NCI-H748 (cell line): ENCODE measurements around the gene AGAP1.
"Not testable (repeated sequence)": the region's sequence is repeated elsewhere in the genome, so short reads cannot be mapped to it uniquely, and the experiment has no call there.

Experiments
- DNase-seq: peaks from one replicate; lab custom pipeline; 2025; ENCODE audit not compliant: unreplicated experiment; lab: John Stamatoyannopoulos, UW

AGAP1 gene

DNA sequence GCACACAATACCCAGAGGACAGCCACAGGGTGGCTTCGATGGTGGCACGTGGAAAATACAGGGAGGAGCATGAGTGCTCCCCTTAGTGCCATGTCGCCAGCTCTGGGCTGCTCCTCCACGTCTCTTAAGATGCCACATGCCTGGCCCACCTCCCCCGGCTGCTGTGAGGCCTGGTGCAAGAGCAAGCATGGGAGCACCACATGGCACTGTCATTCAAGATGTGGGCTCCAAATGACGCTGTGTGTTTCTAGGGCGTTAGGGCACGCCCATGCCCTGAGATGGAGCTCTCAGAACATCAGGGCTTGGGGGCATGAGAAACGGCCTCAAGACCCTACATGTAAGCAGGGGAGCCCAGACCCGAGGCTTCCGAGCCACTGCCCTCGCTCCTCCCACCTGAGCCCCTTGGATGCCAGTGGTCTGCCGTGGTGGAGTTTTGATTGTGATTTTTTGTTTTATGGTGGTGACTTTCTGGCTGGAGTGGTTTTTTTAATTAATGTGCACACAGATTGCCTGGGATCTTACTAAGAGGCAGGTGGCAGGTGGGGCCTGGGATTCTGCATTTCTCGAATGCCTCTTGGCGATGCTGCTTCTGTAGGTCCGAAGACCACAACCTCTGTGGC lies 435.0 kb downstream of the AGAP1 start:
- no peak for DNase-seq

DNA sequence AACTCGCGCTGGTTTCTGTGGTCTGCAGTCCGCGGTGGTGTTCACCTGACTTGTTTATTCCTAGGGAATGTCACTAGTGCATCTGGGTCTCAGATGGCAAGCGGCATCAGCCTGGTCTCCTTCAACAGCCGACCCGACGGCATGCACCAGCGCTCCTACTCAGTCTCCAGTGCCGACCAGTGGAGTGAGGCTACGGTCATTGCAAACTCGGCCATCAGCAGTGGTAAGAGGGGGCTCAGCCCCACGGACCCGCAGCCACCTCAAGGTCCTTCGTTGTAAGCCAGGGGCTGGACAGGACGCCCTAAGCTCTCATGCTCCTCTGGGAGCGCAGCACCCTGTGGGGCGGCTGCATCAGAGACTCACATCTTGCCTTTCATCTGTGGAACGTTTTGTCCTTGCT lies 436.9 kb downstream of the AGAP1 start:
- DNase-seq = no peak

DNA sequence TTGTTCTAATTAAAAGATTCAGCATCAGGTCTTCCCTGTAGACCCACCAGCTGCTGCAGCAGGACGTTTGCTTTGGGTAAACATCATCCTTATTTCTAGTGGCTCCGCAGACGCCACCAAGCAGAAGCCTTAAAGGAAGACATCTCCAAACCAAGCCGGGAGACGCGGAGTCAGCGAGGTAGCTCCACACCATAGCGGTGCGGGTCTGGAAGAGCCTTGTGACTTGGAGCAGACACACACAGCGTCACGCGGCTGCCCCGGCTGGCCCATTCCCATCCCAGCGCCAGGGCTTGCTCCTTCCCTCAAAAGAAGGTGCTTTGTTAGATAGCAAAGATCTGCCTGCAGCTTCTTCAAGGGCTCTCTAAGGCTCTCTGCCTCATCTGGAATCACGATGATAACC lies 437.8 kb downstream of the AGAP1 start:
- no peak for DNase-seq

DNA sequence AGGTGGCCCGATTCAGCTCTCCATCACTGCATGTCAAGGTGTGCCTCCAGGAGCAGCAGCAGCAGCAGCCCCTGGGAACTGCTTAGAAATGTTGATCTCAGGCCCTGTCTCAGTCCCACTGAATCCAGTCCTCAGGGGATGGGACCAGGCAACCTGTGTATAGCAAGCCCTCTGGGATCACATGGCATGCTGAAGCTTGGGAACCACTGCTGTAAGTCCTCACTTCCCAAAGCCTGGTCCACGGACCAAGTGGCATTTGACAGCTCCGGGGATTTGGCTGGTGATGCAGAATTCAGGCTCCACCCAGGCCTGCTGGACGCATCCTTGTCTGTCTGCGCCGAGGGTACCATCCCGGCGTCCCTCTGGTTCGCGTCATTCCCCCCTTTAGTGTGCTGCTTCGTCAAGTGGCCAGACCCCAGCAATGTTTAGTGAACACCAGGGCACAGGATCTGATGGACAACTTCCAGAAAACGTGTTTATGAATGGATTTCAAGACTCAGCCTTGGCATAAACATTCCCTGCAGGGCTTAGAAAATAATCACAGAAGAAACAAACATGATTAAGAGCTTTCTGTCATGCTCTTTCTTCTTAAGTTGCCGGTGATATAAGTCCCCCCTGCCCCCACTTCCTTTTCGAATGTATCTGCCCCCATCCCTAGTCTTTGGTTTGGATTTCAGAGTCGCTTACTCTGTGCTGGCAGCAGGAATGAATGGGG lies 440.4 kb downstream of the AGAP1 start:
- DNase-seq = no peak

DNA sequence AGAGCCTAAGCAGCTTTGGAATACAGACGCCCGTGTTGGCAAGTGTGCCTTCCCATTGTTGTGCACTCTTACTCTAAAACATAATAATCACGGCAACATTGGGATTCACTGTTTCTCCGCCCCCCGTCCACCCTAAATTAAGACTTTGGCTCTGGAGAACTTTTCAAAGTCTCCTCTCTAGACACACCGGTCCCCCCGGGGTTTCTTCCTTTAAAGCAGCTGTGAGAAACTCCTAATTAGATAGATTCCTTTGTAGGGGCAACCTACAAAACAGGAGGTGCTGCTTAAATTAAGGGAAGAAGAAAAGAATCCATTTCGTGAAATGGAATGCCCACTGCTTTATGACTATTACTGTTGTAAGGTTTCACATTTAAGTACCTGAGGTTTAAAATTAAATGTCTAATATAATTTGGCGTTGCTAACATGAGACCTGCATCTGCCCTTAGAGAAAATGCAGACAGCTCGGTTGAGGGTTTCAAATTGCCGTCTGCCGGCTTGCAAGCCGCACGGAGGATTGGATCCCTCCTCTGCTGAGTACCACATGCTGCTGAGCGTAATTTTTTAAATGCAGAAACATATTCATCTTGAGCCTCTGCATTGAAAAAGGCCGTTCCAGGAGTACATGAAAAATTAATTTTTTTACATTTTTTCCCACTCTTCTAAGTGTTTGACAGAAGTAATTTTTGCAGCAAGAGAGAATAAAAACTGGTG lies 441.1 kb downstream of the AGAP1 start:
- no peak for DNase-seq

DNA sequence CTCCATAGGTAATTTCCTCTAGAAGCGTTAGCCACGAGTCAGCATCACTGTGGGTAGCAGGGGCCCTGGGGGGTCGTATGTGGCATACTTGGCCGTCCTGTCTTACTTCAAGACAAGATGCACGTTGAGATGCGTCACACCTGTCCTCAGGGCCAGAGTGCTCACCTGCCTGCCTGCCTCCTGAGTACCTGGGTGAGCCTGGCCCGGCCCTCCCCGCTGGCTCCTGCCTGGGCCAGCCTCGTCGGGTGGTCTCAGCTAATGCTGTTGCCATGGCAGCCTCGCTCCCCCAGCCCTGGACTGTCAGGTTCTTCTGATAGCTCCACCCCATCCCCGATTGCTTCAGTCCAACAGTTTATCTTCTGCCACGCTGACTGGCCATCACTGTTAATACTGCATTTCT lies 441.9 kb downstream of the AGAP1 start:
- DNase-seq = no peak

DNA sequence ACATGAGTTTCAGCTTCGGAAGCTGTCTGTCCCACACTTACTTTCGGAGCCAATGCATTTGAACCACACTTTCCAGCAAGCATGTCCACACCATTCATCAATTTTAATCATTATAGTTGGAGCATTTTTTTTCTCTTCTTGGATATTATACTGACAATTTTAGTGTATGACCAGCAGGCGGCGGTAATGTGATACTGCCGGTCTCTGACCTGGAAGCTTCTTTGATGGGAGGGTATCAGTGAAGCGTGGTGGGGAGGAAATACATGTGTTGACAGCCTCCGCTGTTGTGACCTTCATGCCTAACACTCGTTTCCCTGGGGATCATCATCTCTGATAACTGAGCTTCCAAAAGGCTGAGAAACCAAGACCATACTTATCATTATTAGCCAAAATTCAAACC lies 442.6 kb downstream of the AGAP1 start:
- DNase-seq = no peak

DNA sequence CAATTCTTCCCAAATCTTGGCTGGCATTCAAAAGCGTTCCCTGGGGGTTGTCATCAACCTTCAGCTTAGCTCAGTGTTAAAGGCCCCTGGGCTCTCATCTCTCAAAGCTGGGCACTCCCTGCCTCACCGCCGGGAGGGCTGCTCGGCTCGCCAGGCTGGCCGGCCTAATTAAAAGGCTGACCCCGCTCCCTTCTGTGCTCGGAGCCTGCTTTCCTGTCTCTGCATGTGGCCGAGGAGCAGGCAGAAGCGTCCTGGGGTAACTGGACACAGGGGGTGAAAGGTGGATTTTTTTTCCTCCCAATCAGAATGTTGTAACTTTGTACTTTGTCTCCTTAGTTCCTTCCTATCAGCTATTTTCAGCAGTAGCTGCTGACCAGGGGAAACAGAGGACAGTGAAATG lies 443.2 kb downstream of the AGAP1 start:
- DNase-seq = no peak

DNA sequence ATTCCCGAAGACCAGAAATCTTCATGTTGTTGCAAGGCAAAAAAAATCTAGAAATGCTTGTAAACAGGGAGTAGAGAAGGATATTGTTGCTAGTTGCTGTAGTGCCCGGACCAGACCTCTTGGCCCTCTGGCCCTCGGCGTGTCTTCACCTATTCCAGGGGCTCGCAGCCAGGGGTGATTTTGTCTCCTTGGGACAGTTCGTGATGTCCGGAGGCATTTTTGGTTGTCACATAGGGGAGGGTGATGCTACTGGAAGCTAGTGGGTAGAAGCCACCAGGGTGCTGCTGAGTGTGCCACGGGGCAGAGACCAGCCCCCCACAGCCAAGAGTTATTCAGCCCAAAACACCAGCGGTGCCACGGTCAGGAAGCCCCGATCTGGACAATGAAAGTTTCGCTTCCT lies 443.7 kb downstream of the AGAP1 start:
- no peak for DNase-seq

DNA sequence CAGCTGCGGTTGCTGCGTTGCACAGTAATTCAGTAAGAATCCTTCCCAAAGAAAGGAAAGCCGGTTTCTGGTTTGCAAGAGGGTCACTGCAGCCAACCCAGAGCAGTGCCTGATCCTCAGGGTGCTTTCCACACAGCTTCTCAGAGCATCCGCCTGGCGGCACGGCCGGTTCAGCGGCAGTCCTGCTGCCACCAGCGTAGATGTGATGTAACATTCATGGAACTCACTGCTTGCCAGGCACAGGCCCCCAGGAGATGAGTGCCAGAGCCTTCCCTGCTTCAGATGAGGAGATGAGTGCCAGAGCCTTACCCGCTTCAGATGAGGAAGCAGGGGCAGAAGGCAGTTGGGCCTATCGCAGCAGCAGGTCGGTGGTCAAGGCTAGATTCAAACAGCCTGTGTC lies 444.1 kb downstream of the AGAP1 start:
- no peak for DNase-seq

DNA sequence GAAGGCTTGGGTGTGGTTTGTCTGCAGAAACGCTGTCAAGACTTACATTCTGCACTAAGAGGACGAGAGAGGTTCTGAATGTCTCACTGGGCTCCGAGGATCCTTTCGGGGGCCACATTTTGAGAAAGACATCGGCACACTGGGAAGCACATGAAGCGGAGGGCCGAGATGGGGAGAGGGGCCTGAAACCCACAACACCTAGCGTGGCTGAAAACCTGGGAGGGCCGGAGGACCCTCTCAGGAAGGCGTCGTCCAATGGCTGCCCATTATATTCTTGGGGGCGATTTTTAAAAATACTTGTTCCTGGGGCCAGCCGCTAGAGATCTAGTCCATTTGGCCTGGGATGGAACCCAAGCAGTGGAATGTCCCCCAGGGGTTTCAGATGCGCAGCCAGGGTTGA lies 444.8 kb downstream of the AGAP1 start:
- no peak for DNase-seq

DNA sequence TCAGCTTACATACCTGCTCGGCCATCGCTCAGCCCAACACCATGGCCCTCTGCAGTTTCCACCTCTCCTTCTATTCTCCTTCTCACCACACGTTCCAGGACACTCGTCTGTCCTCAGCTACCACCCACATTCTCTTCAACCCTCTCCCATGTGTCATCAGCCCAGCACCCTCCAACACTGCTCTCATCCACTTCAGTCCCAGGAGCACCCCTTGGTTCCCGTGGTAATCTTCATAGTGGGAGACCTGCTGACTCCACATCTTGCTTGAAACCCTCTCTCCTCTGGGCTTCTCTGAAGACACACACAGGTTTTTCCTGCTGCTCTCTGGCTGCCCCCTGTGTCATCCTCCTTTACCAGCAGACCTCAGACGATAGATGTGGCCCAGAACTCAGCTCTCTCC lies 445.6 kb downstream of the AGAP1 start:
- no peak for DNase-seq

DNA sequence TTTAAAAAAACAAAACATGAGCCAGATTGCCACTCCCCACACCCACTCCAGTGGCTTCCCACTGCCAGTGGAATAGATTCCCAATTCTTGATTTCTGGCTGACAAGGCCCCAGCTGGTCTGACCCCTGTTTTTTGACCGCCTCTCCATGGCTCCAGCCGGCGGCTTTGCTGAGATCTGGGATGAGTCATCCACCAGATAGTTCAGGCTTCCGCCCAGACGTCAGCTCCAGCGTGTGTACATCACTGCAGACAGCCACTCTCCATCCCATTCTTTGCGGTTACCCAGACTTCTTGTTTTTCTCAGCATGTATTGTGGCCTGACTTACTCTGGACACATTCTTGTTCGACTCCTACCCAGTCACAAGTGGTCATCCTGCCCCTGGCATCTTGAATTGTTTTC lies 446.5 kb downstream of the AGAP1 start:
- DNase-seq = no peak

DNA sequence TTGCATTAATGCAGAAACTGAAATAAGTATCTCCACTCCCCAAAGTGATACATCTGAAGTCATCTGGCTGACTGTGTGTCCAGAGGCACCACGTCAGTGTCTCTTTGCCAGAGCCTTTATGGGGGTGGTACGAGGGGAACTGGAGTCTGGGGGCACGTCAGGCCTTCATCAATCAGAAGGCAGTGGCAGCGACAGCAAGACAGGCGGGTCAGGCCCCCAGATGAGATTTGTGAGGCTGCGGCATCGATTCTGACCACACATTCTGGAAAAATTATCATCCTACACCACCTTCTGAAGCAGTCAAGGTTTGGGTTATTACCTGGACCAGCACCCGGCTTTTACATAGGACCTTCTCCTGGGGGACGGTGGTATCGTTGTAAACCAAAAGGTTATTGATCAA lies 450.7 kb downstream of the AGAP1 start:
- no peak for DNase-seq

DNA sequence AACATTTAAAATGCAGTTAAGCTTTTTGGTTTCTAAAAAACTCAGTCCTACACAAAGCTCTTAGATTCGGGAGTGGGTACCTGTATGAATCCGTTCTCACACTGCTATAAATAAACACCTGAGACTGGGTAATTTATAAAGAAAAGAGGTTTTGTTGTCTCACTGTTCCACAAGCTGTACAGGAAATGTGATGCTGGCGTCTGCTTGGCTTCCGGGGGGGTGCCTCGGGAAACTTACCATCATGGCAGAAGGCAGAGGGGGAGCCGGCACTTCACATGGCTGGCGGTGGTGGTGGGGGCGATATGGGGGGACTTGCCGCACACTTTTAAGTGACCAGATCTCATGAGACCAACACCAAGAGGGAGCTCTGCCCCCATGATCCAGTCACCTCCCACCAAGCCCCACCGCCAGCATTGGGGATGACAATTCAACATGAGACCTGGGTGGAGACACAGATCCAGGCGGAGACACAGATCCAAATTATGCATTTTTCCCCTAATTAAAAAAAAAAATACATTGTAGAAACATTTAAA lies 451.8 kb downstream of the AGAP1 start:
- no peak for DNase-seq

DNA sequence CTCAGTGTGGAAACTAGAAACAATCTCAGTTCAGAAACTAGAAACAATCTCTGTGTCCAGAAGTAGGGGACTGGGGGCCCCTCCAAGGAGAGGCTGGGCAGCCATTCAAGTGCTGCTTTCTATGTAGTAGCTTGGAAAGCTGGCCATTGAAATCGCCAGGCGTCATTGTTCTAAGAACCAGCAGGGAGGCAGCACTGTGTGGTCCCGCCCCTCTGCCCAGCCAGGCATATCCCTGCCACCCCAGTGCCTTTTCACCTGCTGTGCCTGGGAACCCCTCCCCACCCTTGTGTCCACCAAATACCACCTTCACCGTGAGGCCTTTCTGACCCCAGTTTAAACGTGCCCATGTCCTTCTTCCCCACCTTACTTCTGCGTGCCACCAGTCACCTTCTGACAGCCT lies 452.7 kb downstream of the AGAP1 start:
- DNase-seq = peak; percentile 7

DNA sequence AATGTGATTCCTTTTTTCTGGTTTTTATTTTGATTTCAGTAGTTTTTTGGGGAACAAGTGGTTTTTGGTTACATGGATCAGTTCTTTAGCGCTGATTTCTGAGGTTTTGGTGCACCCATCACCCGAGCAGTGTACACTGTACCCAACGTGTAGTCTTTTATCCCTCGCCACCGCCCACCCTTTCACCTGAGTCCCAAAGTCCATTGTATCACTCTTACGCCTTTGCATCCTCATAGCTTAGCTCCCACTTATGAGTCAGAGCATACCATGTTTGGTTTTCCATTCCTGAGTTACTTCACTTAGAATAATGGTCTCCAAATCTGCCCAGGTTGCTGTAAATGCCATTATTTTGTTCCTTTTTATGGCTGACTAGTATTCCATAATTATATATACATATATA lies 453.2 kb downstream of the AGAP1 start:
- not testable (repeated sequence) for DNase-seq

DNA sequence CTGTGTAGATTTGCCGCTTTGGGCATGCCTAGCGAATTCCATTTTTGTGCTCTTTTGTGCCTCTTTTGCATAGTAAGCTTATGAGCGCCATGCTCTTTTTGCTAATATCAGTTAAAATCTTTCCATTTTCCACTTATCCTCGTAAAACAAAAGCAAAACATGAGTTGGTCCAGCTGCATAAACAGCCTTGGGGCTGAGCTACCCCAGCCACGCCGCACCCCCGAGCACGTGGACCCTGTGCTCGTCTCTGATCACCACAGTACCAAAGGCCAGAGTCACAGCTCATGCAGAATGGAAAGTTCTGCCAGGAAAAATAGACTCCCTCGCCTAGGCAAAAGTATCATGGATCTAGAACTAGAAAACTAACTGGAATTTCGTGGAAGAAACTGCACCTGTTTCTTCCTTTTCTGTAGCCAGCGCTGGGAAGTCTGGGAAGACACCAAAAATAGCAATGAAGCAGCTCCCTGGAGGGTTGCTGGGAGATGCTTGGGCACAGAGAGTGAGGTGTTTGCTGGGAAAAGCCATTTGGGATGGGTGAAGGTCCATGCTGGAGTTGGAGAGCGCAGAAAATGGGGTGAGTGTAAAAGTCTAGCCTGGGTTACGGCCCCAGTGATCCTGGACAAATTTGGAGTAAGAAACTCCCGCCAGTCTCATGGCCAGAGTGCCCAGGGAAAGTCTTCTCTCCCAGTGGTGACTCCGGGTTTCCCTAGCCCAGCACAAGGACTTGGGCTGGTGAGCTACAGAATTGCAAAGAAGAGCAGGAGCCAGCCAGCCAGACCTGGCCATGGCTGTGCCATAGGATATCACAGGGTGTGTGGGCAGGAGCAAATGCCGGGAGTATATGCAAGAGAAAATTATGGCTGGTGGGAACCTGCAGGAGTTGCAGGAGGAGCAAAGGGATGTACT lies 456.0 kb downstream of the AGAP1 start:
- no peak for DNase-seq

DNA sequence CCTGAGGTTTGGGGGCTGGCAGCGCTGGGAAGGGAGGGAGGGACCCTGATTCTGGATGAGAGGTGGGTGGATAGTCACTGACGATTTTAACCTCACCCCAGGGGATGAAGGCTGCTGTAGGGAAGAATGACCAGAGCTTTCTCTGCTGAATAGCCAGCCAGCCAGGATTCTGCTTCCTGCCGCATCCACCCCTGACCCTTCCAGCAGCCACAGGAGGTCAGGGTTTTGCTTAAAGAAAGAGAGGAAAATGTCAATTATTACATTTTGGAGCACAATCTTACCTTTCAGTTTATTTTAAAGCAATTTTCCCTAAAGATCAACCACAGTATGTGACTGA lies 456.6 kb downstream of the AGAP1 start:
- DNase-seq = no peak

DNA sequence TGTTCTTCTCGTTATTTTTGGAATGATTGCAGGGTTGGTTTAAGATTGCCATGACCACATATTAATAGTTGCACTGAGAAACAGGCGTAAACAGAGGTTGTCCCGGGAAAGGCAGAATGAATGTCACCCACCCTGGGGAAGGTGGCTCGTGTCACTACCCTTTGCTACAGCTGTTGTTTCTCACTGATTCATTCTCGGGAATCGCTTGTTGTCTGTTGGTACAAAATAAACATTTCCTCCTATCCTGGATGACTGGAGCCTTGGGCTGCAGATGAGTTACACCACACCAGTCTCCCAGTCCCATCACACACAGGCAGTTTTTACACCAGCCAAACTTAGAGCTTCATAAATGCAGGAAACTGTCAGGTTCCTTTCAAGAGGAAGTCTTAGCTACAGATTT lies 457.6 kb downstream of the AGAP1 start:
- DNase-seq = no peak

DNA sequence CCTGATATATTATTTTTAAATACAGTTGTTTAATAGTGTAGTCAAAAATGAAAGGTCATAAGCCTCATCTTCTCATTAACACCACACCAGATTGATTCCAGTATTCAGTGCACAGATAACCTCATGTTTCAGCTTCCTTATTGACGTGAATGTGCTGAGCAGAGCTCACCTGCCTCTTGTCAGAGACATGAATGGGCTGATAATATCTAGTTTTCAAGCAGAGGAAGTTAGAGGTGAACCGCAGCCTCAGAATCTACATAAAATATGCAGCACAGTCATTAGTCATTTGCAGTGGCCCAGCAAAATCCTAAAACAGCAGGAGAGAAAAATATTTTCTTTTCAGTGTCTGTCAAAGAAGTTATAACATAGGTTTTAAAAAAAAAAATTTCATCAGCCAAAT lies 458.1 kb downstream of the AGAP1 start:
- no peak for DNase-seq
